A673 (cell line): Measurements from ENCODE around the gene KLHL41.

ENCODE experiments used
- EZH2 ChIP-seq: fragments of 200-600 bp; sonication (generic); IDR thresholded peaks from 2 replicates; pipeline ENCODE4 v1.6.1; 2017; ENCODE audit warnings: borderline replicate concordance, low read depth, mild to moderate bottlenecking, mixed read lengths, antibody characterized with exemption, low read length; ENCODE audit not compliant: poor library complexity, severe bottlenecking
- TF ChIP-seq, protein P1 (sequence below): fragments of 300-800, 200-600 bp; sonication (generic); conservative IDR thresholded peaks from 2 replicates; pipeline ENCODE4 v1.5.1; 2017; ENCODE audit warnings: low read depth, mild to moderate bottlenecking, antibody characterized with exemption, low read length, moderate library complexity, mixed read lengths

DNA sequence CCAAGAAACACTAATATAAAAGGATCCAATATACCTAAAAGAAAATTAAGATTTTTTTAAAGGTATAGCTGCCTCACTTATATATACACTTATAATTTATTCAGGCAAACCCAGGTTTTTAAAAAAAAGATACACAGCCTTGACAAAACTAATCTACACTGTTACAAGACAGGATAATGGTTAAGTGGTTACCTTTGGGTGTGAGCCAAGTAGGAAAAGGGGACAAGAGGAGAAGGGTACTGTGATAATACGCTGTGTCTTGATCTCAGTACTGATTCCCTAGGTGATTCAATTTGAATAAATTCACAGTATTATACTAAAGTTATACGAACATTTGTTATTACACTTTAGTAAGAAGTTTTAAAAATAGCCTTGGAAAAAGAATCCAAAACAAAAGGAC, 30.6 kb downstream of the KLHL41 start:
- TF ChIP-seq, protein P1, sequence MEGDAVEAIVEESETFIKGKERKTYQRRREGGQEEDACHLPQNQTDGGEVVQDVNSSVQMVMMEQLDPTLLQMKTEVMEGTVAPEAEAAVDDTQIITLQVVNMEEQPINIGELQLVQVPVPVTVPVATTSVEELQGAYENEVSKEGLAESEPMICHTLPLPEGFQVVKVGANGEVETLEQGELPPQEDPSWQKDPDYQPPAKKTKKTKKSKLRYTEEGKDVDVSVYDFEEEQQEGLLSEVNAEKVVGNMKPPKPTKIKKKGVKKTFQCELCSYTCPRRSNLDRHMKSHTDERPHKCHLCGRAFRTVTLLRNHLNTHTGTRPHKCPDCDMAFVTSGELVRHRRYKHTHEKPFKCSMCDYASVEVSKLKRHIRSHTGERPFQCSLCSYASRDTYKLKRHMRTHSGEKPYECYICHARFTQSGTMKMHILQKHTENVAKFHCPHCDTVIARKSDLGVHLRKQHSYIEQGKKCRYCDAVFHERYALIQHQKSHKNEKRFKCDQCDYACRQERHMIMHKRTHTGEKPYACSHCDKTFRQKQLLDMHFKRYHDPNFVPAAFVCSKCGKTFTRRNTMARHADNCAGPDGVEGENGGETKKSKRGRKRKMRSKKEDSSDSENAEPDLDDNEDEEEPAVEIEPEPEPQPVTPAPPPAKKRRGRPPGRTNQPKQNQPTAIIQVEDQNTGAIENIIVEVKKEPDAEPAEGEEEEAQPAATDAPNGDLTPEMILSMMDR: no peak
- no peak for TF ChIP-seq EZH2
